Astrocyte (in vitro differentiated cells and primary cell): Measurements from ENCODE around the gene PTPRT. TPM values are rescaled to one million over a fixed set of nuclear protein-coding genes. Genes with fewer than 3 reads are reported as not detected.

ENCODE experiments used
- DNase-seq: peaks from one replicate; pipeline ENCODE4 v3.0.0-alpha.2; 2010; ENCODE audit warnings: low read depth
- FAIRE-seq: peaks from 2 replicates; lab custom pipeline; 2011; peaks lifted over from hg19 to GRCh38; lab: Jason Lieb, UNC
- H2AFZ ChIP-seq: 2 replicates; pipeline ENCODE4 v1.6.0; 2012; ENCODE audit warnings: low read depth, low read length, inconsistent platforms
- H3K27ac ChIP-seq: 2 replicates; pipeline ENCODE4 v1.5.1; 2011; ENCODE audit warnings: low read depth, low read length, inconsistent platforms
- H3K27me3 ChIP-seq: 2 replicates; pipeline ENCODE4 v1.6.0; 2011; ENCODE audit warnings: low read length, inconsistent platforms; ENCODE audit not compliant: insufficient read depth
- H3K36me3 ChIP-seq: 2 replicates; pipeline ENCODE4 v1.5.1; 2011; ENCODE audit warnings: low read length, inconsistent platforms; ENCODE audit not compliant: insufficient read depth
- H3K4me1 ChIP-seq: 2 replicates; pipeline ENCODE4 v1.5.1; 2011; ENCODE audit warnings: low read length, inconsistent platforms; ENCODE audit not compliant: insufficient read depth
- H3K4me2 ChIP-seq: 2 replicates; pipeline ENCODE4 v1.6.0; 2012; ENCODE audit warnings: low read length, inconsistent platforms
- H3K4me3 ChIP-seq: 2 replicates; pipeline ENCODE4 v1.5.1; 2011; ENCODE audit warnings: low read depth, mild to moderate bottlenecking, low read length, inconsistent platforms; ENCODE audit not compliant: insufficient read depth
- H3K79me2 ChIP-seq: 2 replicates; pipeline ENCODE4 v1.6.0; 2012; ENCODE audit warnings: mild to moderate bottlenecking, low read length, inconsistent platforms; ENCODE audit not compliant: insufficient read depth
- H3K9ac ChIP-seq: 2 replicates; pipeline ENCODE4 v1.6.0; 2012; ENCODE audit warnings: mild to moderate bottlenecking, low read length, inconsistent platforms
- H3K9me3 ChIP-seq: 2 replicates; pipeline ENCODE4 v1.5.1; 2012; ENCODE audit warnings: low read depth, mild to moderate bottlenecking, low read length, inconsistent platforms; ENCODE audit not compliant: insufficient read depth
- H4K20me1 ChIP-seq: 2 replicates; pipeline ENCODE4 v1.6.0; 2012; ENCODE audit warnings: low read length, inconsistent platforms; ENCODE audit not compliant: insufficient read depth
- H3K27ac Mint-ChIP-seq: one replicate; pipeline ENCODE4 v1.8.0; 2021; ENCODE audit warnings: mild to moderate bottlenecking, mixed read lengths; ENCODE audit not compliant: unreplicated experiment
- H3K27me3 Mint-ChIP-seq: one replicate; pipeline ENCODE4 v1.8.0; 2021; ENCODE audit warnings: low read depth, mixed read lengths; ENCODE audit not compliant: unreplicated experiment
- H3K36me3 Mint-ChIP-seq: one replicate; pipeline ENCODE4 v1.8.0; 2021; ENCODE audit warnings: low read depth, mixed read lengths; ENCODE audit not compliant: unreplicated experiment
- H3K4me1 Mint-ChIP-seq: one replicate; pipeline ENCODE4 v1.8.0; 2021; ENCODE audit warnings: low read depth, mixed read lengths; ENCODE audit not compliant: unreplicated experiment
- H3K4me3 Mint-ChIP-seq: one replicate; pipeline ENCODE4 v1.8.0; 2021; ENCODE audit warnings: mild to moderate bottlenecking, moderate library complexity, mixed read lengths; ENCODE audit not compliant: unreplicated experiment
- H3K9me3 Mint-ChIP-seq: one replicate; pipeline ENCODE4 v1.8.0; 2021; ENCODE audit warnings: mild to moderate bottlenecking, mixed read lengths; ENCODE audit not compliant: unreplicated experiment
- EZH2 ChIP-seq: IDR thresholded peaks from 2 replicates; pipeline ENCODE4 v1.6.1; 2012; ENCODE audit warnings: mild to moderate bottlenecking, low read length, inconsistent platforms; ENCODE audit not compliant: insufficient read depth
- total RNA-seq: library from RNA; stranded (reverse); gene quantifications from 2 replicates; pipeline ENCODE4 v1.2.1, GENCODE V29; 2021
- TF ChIP-seq, protein P1 (sequence below): IDR thresholded peaks from 2 replicates; pipeline ENCODE4 v1.5.1; 2011; ENCODE audit warnings: low read depth, mild to moderate bottlenecking, inconsistent platforms, low read length, moderate library complexity; ENCODE audit not compliant: insufficient read depth

The PTPRT gene
- total RNA-seq, 1 donor from 2014 or later: 0.25 TPM

DNA sequence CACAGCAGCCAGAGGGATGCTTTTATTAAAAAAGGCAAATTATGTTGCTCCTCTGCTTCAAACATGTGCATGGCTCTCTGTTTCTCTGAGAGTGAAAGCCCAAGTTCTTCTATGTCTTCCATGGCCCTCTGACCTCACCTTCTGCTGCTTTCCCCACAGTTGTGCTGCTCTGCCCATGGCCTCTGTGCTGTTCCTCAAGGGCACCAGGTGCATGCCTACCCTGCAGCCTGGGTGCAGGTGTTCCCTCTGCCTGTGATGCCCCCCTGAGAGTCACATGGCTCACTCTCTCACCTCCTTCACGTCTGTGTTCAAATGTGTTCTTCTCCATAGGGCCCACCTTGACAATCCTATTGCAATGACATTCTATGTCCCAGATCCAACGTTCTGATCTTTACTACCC, 1094.5 kb downstream of the PTPRT start:
- Histone ChIP-seq H3K27ac (no peak overlapping the region), H3K4me3 (no peak overlapping the region), H3K4me2 (no peak overlapping the region), H3K36me3 (no peaks in the 10 kb centered on the region), H2AFZ (no peak overlapping the region), H4K20me1 (no peaks in the 10 kb centered on the region), H3K9me3 (no peaks in the 10 kb centered on the region), H3K27me3 (no peaks in the 10 kb centered on the region), H3K9ac (no peak overlapping the region), H3K4me1 (no peaks in the 10 kb centered on the region), H3K79me2 (no peaks in the 10 kb centered on the region)
- FAIRE-seq (no peak), DNase-seq (no peak)
- no peaks in the 10 kb centered on the region for H3K36me3 Mint-ChIP-seq
- H3K4me1 Mint-ChIP-seq: no peaks in the 10 kb centered on the region
- H3K27ac Mint-ChIP-seq: no peak overlapping the region
- no peak overlapping the region for H3K4me3 Mint-ChIP-seq
- no peak for TF ChIP-seq EZH2
- TF ChIP-seq, protein P1, sequence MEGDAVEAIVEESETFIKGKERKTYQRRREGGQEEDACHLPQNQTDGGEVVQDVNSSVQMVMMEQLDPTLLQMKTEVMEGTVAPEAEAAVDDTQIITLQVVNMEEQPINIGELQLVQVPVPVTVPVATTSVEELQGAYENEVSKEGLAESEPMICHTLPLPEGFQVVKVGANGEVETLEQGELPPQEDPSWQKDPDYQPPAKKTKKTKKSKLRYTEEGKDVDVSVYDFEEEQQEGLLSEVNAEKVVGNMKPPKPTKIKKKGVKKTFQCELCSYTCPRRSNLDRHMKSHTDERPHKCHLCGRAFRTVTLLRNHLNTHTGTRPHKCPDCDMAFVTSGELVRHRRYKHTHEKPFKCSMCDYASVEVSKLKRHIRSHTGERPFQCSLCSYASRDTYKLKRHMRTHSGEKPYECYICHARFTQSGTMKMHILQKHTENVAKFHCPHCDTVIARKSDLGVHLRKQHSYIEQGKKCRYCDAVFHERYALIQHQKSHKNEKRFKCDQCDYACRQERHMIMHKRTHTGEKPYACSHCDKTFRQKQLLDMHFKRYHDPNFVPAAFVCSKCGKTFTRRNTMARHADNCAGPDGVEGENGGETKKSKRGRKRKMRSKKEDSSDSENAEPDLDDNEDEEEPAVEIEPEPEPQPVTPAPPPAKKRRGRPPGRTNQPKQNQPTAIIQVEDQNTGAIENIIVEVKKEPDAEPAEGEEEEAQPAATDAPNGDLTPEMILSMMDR: no peak
- H3K9me3 Mint-ChIP-seq: peaks cover 26% of the 10 kb centered on the region
- H3K27me3 Mint-ChIP-seq: no peaks in the 10 kb centered on the region

DNA sequence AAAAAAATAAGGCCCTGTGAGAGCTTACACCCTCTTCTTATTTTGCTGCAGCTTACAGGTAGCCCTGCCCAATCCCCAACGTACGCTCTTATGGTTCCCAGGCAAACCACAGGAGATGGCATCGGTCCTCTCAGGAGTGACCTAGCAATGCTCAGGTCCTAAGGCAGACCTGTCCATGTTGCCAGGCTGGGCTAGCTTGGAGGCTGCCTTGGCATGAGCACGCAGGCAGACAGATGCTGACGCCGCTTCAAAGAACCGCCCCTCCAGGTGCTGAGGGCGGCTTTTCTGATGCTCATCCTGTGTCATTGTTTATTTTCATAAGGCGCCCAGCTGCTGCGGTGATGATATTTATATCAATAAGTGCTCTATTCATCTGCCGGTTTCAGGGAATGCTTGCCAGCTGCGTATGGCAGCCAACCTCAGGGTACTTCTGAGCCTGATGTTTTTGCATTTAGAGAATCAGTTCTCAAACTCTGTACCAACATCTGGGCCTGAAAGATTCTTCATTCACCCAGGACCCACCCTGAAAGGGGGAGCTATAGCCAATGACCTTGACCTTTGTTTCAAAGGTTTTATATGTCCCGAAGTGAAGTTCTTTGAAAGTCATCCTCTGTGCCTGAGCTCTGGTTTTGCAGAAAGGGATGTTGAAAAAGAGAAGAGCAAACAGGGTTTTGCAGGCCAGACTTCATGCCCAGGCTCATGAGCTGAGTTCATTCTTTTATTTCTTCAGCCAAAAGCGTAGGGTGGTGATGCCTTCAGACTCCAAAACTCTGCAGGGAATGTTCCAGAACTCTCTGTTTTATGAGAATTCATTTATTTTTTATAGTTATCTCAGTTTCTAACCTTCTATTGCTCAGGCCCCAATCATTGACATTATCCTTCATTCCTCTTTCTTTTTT, 1095.9 kb downstream of the PTPRT start:
- Histone ChIP-seq H3K27me3 (no peaks in the 10 kb centered on the region), H3K4me2 (no peak overlapping the region), H3K4me3 (no peak overlapping the region), H3K27ac (no peak overlapping the region), H3K36me3 (no peaks in the 10 kb centered on the region), H2AFZ (no peak overlapping the region), H3K9ac (no peak overlapping the region), H4K20me1 (no peaks in the 10 kb centered on the region), H3K79me2 (no peaks in the 10 kb centered on the region), H3K4me1 (no peaks in the 10 kb centered on the region), H3K9me3 (no peaks in the 10 kb centered on the region)
- DNase-seq: no peak
- FAIRE-seq: no peak
- H3K27ac Mint-ChIP-seq: no peak overlapping the region
- H3K36me3 Mint-ChIP-seq: no peaks in the 10 kb centered on the region
- H3K9me3 Mint-ChIP-seq: peaks cover 24% of the 10 kb centered on the region
- H3K4me1 Mint-ChIP-seq: no peaks in the 10 kb centered on the region
- H3K4me3 Mint-ChIP-seq: no peak overlapping the region
- TF ChIP-seq EZH2: no peak
- TF ChIP-seq, protein P1: no peak
- no peaks in the 10 kb centered on the region for H3K27me3 Mint-ChIP-seq

DNA sequence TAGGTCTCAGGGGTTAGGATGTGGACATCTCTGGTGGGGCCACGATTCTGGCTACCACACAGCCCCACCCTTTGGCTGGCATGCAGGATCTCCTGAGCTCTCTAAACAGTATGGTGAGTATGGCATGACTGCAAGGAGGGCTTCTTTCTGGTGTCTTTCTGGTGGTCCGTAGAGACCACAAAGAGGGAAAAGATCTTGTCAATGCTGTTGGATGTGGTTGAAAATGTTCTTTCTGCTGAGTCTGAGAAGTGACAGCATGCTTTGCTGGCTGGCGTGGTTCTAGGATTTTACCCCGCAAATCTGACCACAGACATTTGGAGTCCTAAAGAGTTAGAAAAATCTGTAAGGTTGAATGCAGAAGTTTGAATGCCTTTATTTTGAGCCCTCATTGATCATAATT, 1096.7 kb downstream of the PTPRT start:
- H3K9me3 ChIP-seq: no peaks in the 10 kb centered on the region
- FAIRE-seq (no peak), DNase-seq (no peak)
- no peak overlapping the region for H3K4me3 ChIP-seq
- no peaks in the 10 kb centered on the region for H3K79me2 ChIP-seq
- no peaks in the 10 kb centered on the region for H3K4me1 ChIP-seq
- H3K4me2 ChIP-seq: no peak overlapping the region
- H4K20me1 ChIP-seq: no peaks in the 10 kb centered on the region
- H3K4me3 Mint-ChIP-seq: no peak overlapping the region
- no peaks in the 10 kb centered on the region for H3K27me3 Mint-ChIP-seq
- no peak overlapping the region for H3K27ac ChIP-seq
- H3K4me1 Mint-ChIP-seq: no peaks in the 10 kb centered on the region
- TF ChIP-seq, protein P1: no peak
- TF ChIP-seq EZH2: no peak
- peaks cover 20% of the 10 kb centered on the region for H3K9me3 Mint-ChIP-seq
- H2AFZ ChIP-seq: no peak overlapping the region
- H3K27ac Mint-ChIP-seq: no peak overlapping the region
- H3K36me3 ChIP-seq: no peaks in the 10 kb centered on the region
- H3K27me3 ChIP-seq: no peaks in the 10 kb centered on the region
- no peak overlapping the region for H3K9ac ChIP-seq
- H3K36me3 Mint-ChIP-seq: no peaks in the 10 kb centered on the region
